WERI-Rb-1 (cell line): Measurements from ENCODE around the gene HDAC4.

Experiments
- DNase-seq: peaks from one replicate; pipeline ENCODE4 v3.0.0-alpha.2; 2020
- H3K27ac ChIP-seq: fragments of 250-450 bp; sonication (Bioruptor Pico); 2 replicates; pipeline ENCODE4 v1.5.1; 2020; ENCODE audit warnings: mild to moderate bottlenecking, moderate library complexity
- H3K27me3 ChIP-seq: fragments of 250-450 bp; sonication (Bioruptor Pico); 2 replicates; pipeline ENCODE4 v1.5.1; 2021; ENCODE audit warnings: mild to moderate bottlenecking, low read depth, moderate library complexity; ENCODE audit not compliant: insufficient read depth, severe bottlenecking
- H3K36me3 ChIP-seq: fragments of 250-450 bp; sonication (Bioruptor Pico); 2 replicates; pipeline ENCODE4 v1.5.1; 2020; ENCODE audit warnings: mild to moderate bottlenecking, moderate library complexity
- H3K4me3 ChIP-seq: 2 replicates; pipeline ENCODE4 v1.5.1; 2011; ENCODE audit warnings: low read depth, mild to moderate bottlenecking, control low read depth, low read length
- H3K9me3 ChIP-seq: fragments of 250-450 bp; sonication (Bioruptor Pico); 2 replicates; pipeline ENCODE4 v1.5.1; 2021; ENCODE audit warnings: mild to moderate bottlenecking, moderate library complexity; ENCODE audit not compliant: severe bottlenecking
- CTCF ChIP-seq: IDR thresholded peaks from 2 replicates; pipeline ENCODE4 v1.5.1; 2011; ENCODE audit warnings: low read depth, mild to moderate bottlenecking, control low read depth, inconsistent platforms, low read length

HDAC4 gene

GRCh38 chr2:239181903-239182581 is 218.8 kb downstream of the HDAC4 start:
- no peaks in the 10 kb centered on the region for H3K9me3 ChIP-seq
- H3K27ac ChIP-seq: no peak overlapping the region
- peak; percentile 52 for DNase-seq
- H3K36me3 ChIP-seq: no peaks in the 10 kb centered on the region
- no peak for TF ChIP-seq CTCF
- no peaks in the 10 kb centered on the region for H3K27me3 ChIP-seq
- H3K4me3 ChIP-seq: no peak overlapping the region

GRCh38 chr2:239181074-239181902 is 219.5 kb downstream of the HDAC4 start:
- H3K4me3 ChIP-seq: no peak overlapping the region
- DNase-seq: no peak
- no peaks in the 10 kb centered on the region for H3K27me3 ChIP-seq
- H3K36me3 ChIP-seq: no peaks in the 10 kb centered on the region
- no peaks in the 10 kb centered on the region for H3K9me3 ChIP-seq
- no peak for TF ChIP-seq CTCF
- no peak overlapping the region for H3K27ac ChIP-seq

GRCh38 chr2:239180526-239181073 is 220.2 kb downstream of the HDAC4 start:
- no peaks in the 10 kb centered on the region for H3K36me3 ChIP-seq
- no peak overlapping the region for H3K27ac ChIP-seq
- no peak for DNase-seq
- H3K9me3 ChIP-seq: no peaks in the 10 kb centered on the region
- no peaks in the 10 kb centered on the region for H3K27me3 ChIP-seq
- no peak for TF ChIP-seq CTCF
- no peak overlapping the region for H3K4me3 ChIP-seq

- H3K4me3 ChIP-seq: no peak overlapping the region
- no peak for TF ChIP-seq CTCF
- H3K9me3 ChIP-seq: no peaks in the 10 kb centered on the region
- H3K27ac ChIP-seq: no peak overlapping the region
- H3K36me3 ChIP-seq: no peaks in the 10 kb centered on the region; the same call in 1 of the 2 replicates
- DNase-seq: no peak
- no peaks in the 10 kb centered on the region for H3K27me3 ChIP-seq
These were observed 220.9 kb downstream of the HDAC4 start for GRCh38 chr2:239179851-239180371.

GRCh38 chr2:239178954-239179353 is 221.9 kb downstream of the HDAC4 start:
- H3K27me3 ChIP-seq: no peaks in the 10 kb centered on the region
- no peaks in the 10 kb centered on the region for H3K9me3 ChIP-seq
- no peaks in the 10 kb centered on the region; the same call in 1 of the 2 replicates for H3K36me3 ChIP-seq
- no peak for TF ChIP-seq CTCF
- no peak for DNase-seq
- H3K27ac ChIP-seq: no peak overlapping the region
- no peak overlapping the region for H3K4me3 ChIP-seq
